ENCODE data around the gene NEGR1. TPM values are rescaled to one million over a fixed set of nuclear protein-coding genes. Genes with fewer than 3 reads are reported as not detected.

Gene NEGR1
- total and polyA plus RNA-seq, 2 donors (not counting 3 experiments of a cell fraction or from before 2014, with no cell fraction given), result 6.8 to 21.8 TPM

DNA sequence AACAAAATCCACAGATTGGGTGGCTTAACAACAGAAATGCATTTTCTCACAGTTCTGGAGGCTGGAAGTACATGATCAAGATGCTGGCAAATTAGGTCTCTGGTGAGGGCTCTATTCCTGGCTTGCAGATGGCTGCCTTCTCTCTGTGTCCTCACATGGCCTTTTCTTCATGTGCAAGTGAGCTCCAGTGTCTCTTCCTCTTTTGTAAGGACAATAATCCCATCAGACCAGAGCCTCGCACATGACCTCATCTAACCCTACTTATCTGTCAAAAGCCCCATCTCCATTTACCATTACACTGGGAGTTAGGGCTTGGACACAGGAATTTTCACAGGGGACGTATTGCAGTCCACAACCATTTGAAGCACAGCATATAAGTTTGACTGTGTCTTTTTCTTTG, 181.6 kb downstream of the NEGR1 start:
- Histone ChIP-seq H2AFZ (ENCODE audit: low read depth, low read length) (no peak overlapping the region), H3K4me3 (replicated peaks in 1 of 3; ENCODE audit: insufficient read depth in 1 of 3, low read depth in 1 of 3, low read length in 3 of 3) (no peak overlapping the region), H3K36me3 (ENCODE audit: control insufficient read depth in 2 of 2, extremely low read depth in 1 of 2, insufficient read depth in 2 of 2, low read length in 2 of 2) (no peaks in the 10 kb centered on the region), H3K9me1 (replicated peaks; ENCODE audit: control insufficient read depth, extremely low read depth, insufficient read depth, low read length) (no peaks in the 10 kb centered on the region), H3K4me2 (ENCODE audit: insufficient read depth, low read length) (no peak overlapping the region), H4K20me1 (replicated peaks; ENCODE audit: control insufficient read depth, extremely low read depth, insufficient read depth, low read length) (no peaks in the 10 kb centered on the region), H3K9ac (replicated peaks; ENCODE audit: extremely low read depth, insufficient read depth, low read length) (no peak overlapping the region), H3K27ac (ENCODE audit: insufficient read depth, low read depth, low read length) (no peak overlapping the region), H3K4me1 (ENCODE audit: control insufficient read depth, extremely low read depth, insufficient read depth, low read length) (peaks cover 7% of the 10 kb centered on the region), H3K79me2 (ENCODE audit: control insufficient read depth, insufficient read depth, low read length) (no peaks in the 10 kb centered on the region), H3K9me3 (replicated peaks; ENCODE audit: control insufficient read depth, insufficient read depth, low read length) (no peaks in the 10 kb centered on the region), H3K27me3 (ENCODE audit: control insufficient read depth in 2 of 2, insufficient read depth in 2 of 2, low read length in 2 of 2) (no peaks in the 10 kb centered on the region)
- ChIA-PET CTCF (interaction anchor here (1.4 kb wide), 1 partner anchor 40 kb away, joined by 3 read pairs; no protein-coding TSS in a partner anchor), POLR2A (no interaction called here)
- intact Hi-C loops (cut with micrococcal nuclease) (no loop called here), dilution Hi-C loops (cut with MboI; ENCODE audit: extremely low pct_ligation_motif_present, low sequenced_read_pairs) (no loop called here)
- DNase-seq (ENCODE audit: low read depth, low spot score) (no peak), FAIRE-seq (no peak)
- TF ChIP-seq EZH2 (IDR thresholded peaks at IDR 0.05; ENCODE audit: borderline replicate concordance, low read depth, low read length, severe bottlenecking), result no peak
- no peak for TF ChIP-seq JUN (IDR thresholded peaks at IDR 0.05; ENCODE audit: borderline replicate concordance, insufficient read depth, insufficient read length, low read depth)
- TF ChIP-seq, protein P1, sequence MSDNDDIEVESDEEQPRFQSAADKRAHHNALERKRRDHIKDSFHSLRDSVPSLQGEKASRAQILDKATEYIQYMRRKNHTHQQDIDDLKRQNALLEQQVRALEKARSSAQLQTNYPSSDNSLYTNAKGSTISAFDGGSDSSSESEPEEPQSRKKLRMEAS (IDR thresholded peaks at IDR 0.05; ENCODE audit: insufficient read depth, insufficient read length), result no peak
- TF ChIP-seq POLR2AphosphoS5 (IDR thresholded peaks at IDR 0.05; ENCODE audit: insufficient read depth, low read depth, low read length), result no peak
- TF ChIP-seq, protein P2, sequence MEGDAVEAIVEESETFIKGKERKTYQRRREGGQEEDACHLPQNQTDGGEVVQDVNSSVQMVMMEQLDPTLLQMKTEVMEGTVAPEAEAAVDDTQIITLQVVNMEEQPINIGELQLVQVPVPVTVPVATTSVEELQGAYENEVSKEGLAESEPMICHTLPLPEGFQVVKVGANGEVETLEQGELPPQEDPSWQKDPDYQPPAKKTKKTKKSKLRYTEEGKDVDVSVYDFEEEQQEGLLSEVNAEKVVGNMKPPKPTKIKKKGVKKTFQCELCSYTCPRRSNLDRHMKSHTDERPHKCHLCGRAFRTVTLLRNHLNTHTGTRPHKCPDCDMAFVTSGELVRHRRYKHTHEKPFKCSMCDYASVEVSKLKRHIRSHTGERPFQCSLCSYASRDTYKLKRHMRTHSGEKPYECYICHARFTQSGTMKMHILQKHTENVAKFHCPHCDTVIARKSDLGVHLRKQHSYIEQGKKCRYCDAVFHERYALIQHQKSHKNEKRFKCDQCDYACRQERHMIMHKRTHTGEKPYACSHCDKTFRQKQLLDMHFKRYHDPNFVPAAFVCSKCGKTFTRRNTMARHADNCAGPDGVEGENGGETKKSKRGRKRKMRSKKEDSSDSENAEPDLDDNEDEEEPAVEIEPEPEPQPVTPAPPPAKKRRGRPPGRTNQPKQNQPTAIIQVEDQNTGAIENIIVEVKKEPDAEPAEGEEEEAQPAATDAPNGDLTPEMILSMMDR (IDR thresholded peaks at IDR 0.05; ENCODE audit: extremely low read depth in 1 of 2, insufficient read depth in 1 of 2, low read depth in 1 of 2, low read length in 2 of 2), result no peak
- TF ChIP-seq GATA2 (IDR thresholded peaks at IDR 0.05; ENCODE audit: insufficient read depth, insufficient read length, low read depth, low read length), result no peak
- TF ChIP-seq MYC (IDR thresholded peaks at IDR 0.05; ENCODE audit: low read depth, low read length), result no peak
- TF ChIP-seq FOS (IDR thresholded peaks at IDR 0.05; ENCODE audit: borderline replicate concordance, insufficient read depth, low read length), result no peak
- no peak for TF ChIP-seq POLR2A (IDR thresholded peaks at IDR 0.05; ENCODE audit: low read depth, low read length)
- no TSS peak for BruUV-seq (replicated peaks)
